ENCODE results near the gene CDX1. TPM values are rescaled to one million over a fixed set of nuclear protein-coding genes. Genes with fewer than 3 reads are reported as not detected.

The CDX1 gene
- total and polyA plus RNA-seq, 2 experiments from 2014 or later: 43.3 to 54.6 TPM

DNA sequence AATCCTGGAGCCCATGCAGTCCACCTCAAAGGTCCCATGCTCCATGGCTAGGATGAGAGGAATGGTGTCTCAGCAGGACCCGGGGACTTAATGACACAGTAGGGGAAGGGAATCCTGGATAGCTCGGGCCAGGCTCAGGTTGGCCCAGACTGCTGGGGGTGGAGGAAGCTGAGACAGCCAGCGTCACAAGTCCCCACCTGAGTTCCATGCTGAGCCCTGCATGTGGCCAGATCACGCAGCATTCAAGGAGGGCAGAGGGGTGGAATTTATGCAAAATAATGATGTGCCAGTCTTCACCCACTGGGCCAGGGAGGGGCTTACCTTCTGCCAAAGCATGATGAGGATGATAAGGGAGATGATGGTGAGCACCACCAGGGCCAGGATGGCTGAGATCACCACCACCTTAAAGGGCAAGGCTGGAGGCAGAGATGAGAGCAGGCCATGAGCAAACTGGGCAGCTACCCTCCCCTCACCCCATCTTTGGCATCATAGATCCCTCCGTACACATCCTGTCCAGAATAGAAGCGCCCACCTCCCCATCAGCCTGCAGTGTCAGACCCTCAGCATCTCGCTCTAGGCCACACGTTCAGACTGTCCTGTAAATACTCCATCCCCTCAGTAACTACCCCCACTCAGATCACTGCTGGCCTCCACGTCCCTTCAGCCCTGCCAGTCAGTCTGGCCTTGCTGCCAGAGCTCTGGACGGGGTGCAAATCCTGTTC lies 40.2 kb upstream of the CDX1 start:
- Histone ChIP-seq H3K4me3 (no peak overlapping the region), H3K36me3 (replicated peaks; ENCODE audit: insufficient read depth, low read depth) (no peaks in the 10 kb centered on the region), H3K27me3 (no peaks in the 10 kb centered on the region), H3K9me2 (replicated peaks; ENCODE audit: insufficient read depth) (no peaks in the 10 kb centered on the region), H2AFZ (no peak overlapping the region), H4K20me1 (ENCODE audit: insufficient read depth, poor library complexity, severe bottlenecking) (no peaks in the 10 kb centered on the region), H3K4me2 (no peak overlapping the region), H3K79me2 (no peaks in the 10 kb centered on the region), H3K9me3 (ENCODE audit: low read depth) (no peaks in the 10 kb centered on the region), H3K4me1 (ENCODE audit: insufficient read depth) (peaks cover 9% of the 10 kb centered on the region), H3K27ac (no peak overlapping the region)
- 92% methylated on average over 10 of the region's 10 CpGs for WGBS (ENCODE audit: low lambda C conversion rate, missing lambda C conversion rate)
- TF ChIP-seq EZH2phosphoT487 (IDR thresholded peaks at IDR 0.05; ENCODE audit: low read depth, severe bottlenecking, unreplicated experiment) (no peak), EZH2 (IDR thresholded peaks at IDR 0.05; ENCODE audit: borderline replicate concordance) (no peak)
- TF ChIP-seq, protein P1, sequence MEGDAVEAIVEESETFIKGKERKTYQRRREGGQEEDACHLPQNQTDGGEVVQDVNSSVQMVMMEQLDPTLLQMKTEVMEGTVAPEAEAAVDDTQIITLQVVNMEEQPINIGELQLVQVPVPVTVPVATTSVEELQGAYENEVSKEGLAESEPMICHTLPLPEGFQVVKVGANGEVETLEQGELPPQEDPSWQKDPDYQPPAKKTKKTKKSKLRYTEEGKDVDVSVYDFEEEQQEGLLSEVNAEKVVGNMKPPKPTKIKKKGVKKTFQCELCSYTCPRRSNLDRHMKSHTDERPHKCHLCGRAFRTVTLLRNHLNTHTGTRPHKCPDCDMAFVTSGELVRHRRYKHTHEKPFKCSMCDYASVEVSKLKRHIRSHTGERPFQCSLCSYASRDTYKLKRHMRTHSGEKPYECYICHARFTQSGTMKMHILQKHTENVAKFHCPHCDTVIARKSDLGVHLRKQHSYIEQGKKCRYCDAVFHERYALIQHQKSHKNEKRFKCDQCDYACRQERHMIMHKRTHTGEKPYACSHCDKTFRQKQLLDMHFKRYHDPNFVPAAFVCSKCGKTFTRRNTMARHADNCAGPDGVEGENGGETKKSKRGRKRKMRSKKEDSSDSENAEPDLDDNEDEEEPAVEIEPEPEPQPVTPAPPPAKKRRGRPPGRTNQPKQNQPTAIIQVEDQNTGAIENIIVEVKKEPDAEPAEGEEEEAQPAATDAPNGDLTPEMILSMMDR (IDR thresholded peaks at IDR 0.05; ENCODE audit: poor library complexity): no peak
- no peak for DNase-seq (ENCODE audit: low spot score)

DNA sequence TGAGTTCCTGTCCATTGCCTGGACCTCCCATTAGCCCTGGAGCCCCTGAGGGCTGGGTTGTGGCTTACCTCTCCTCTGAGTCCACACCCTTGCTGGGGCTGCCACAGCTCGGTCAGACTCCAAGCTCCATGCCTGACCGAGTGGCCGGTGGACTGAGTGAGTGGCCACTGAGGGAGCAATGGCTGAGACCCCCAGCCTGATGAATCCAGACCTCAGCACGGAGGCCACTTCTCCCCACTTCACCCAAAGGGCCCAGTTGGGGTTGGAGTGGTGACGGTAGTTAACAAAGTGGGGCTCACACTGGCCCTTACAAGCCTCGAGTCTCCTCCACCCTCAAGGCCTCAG lies 39.7 kb upstream of the CDX1 start:
- Histone ChIP-seq H3K9me3 (ENCODE audit: low read depth) (no peaks in the 10 kb centered on the region), H3K79me2 (no peaks in the 10 kb centered on the region), H3K36me3 (replicated peaks; ENCODE audit: insufficient read depth, low read depth) (no peaks in the 10 kb centered on the region), H3K9me2 (replicated peaks; ENCODE audit: insufficient read depth) (no peaks in the 10 kb centered on the region), H3K4me2 (no peak overlapping the region), H3K4me1 (ENCODE audit: insufficient read depth) (peaks cover 8% of the 10 kb centered on the region), H4K20me1 (ENCODE audit: insufficient read depth, poor library complexity, severe bottlenecking) (no peaks in the 10 kb centered on the region), H3K4me3 (no peak overlapping the region), H3K27me3 (no peaks in the 10 kb centered on the region), H3K27ac (no peak overlapping the region), H2AFZ (no peak overlapping the region)
- WGBS (ENCODE audit: low lambda C conversion rate, missing lambda C conversion rate): 94% methylated on average over 6 of the region's 6 CpGs
- TF ChIP-seq, protein P1 (IDR thresholded peaks at IDR 0.05; ENCODE audit: poor library complexity): no peak
- TF ChIP-seq EZH2phosphoT487 (IDR thresholded peaks at IDR 0.05; ENCODE audit: low read depth, severe bottlenecking, unreplicated experiment) (no peak), EZH2 (IDR thresholded peaks at IDR 0.05; ENCODE audit: borderline replicate concordance) (no peak)
- no peak for DNase-seq (ENCODE audit: low spot score)

DNA sequence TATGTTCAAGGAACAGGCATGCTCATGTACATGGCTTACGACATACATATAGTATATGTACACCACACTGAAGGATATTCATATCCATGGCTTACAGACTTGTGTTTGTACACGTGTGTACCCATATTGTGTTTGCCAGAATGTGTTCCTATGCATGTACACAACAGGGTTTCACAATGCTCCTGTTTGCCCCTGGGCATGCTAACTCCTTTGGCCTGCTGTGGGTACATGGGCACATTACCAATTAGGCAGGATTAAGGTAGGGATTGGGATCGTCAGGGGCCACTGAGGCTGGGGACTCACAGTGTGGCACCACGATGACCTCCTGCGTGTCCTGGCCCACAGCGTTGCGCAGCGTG lies 37.1 kb upstream of the CDX1 start:
- WGBS (ENCODE audit: low lambda C conversion rate, missing lambda C conversion rate): 87% methylated on average over 8 of the region's 8 CpGs
- Histone ChIP-seq H3K27ac (no peak overlapping the region), H2AFZ (no peak overlapping the region)

More for the DNA sequence above, 37.1 kb upstream of the CDX1 start:
- no peaks in the 10 kb centered on the region for H3K79me2 ChIP-seq
- H3K36me3 ChIP-seq (replicated peaks; ENCODE audit: insufficient read depth, low read depth): no peaks in the 10 kb centered on the region
- DNase-seq (ENCODE audit: low spot score): no peak
- H3K4me3 ChIP-seq: no peak overlapping the region
- H3K9me2 ChIP-seq (replicated peaks; ENCODE audit: insufficient read depth): no peaks in the 10 kb centered on the region
- H3K4me2 ChIP-seq: no peak overlapping the region
- TF ChIP-seq, protein P1 (IDR thresholded peaks at IDR 0.05; ENCODE audit: poor library complexity): no peak
- TF ChIP-seq EZH2phosphoT487 (IDR thresholded peaks at IDR 0.05; ENCODE audit: low read depth, severe bottlenecking, unreplicated experiment) (no peak), EZH2 (IDR thresholded peaks at IDR 0.05; ENCODE audit: borderline replicate concordance) (no peak)
- peaks cover 6% of the 10 kb centered on the region for H3K4me1 ChIP-seq (ENCODE audit: insufficient read depth)
- no peaks in the 10 kb centered on the region for H4K20me1 ChIP-seq (ENCODE audit: insufficient read depth, poor library complexity, severe bottlenecking)
- no peaks in the 10 kb centered on the region for H3K27me3 ChIP-seq
- H3K9me3 ChIP-seq (ENCODE audit: low read depth): no peaks in the 10 kb centered on the region

Measured in hepatocyte (in vitro differentiated cells).